Prostate gland (tissue), 2 donors: Measurements from ENCODE around the gene ADCY3.

ENCODE experiments used
- POLR2A ChIP-seq: fragments of 450-650 bp; IDR thresholded peaks from one replicate; pipeline ENCODE4 v1.6.1; 2016; ENCODE audit warnings: antibody characterized with exemption, mild to moderate bottlenecking
- TF ChIP-seq, protein P1 (sequence below), 4 experiments: fragments of 200-600 bp in 2 of 4; fragments of 450-650 bp in 2 of 4; sonication (generic) in 2 of 4; IDR thresholded peaks; 1 replicate in 3 of 4; 2 replicates in 1 of 4; pipeline ENCODE4 v1.5.1; 2016 to 2019; ENCODE audit warnings: antibody characterized with exemption in 4 of 4, mild to moderate bottlenecking in 2 of 4, moderate library complexity in 2 of 4

- no peak for TF ChIP-seq POLR2A
- TF ChIP-seq, protein P1, sequence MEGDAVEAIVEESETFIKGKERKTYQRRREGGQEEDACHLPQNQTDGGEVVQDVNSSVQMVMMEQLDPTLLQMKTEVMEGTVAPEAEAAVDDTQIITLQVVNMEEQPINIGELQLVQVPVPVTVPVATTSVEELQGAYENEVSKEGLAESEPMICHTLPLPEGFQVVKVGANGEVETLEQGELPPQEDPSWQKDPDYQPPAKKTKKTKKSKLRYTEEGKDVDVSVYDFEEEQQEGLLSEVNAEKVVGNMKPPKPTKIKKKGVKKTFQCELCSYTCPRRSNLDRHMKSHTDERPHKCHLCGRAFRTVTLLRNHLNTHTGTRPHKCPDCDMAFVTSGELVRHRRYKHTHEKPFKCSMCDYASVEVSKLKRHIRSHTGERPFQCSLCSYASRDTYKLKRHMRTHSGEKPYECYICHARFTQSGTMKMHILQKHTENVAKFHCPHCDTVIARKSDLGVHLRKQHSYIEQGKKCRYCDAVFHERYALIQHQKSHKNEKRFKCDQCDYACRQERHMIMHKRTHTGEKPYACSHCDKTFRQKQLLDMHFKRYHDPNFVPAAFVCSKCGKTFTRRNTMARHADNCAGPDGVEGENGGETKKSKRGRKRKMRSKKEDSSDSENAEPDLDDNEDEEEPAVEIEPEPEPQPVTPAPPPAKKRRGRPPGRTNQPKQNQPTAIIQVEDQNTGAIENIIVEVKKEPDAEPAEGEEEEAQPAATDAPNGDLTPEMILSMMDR (IDR thresholded peaks at IDR 0.05): no peak
These were observed 89.7 kb downstream of the ADCY3 start for GRCh38 chr2:24830351-24830750.
